H1 (cell line): Measurements from ENCODE around the gene PDZD8. TPM values are rescaled to one million over a fixed set of nuclear protein-coding genes. Genes with fewer than 3 reads are reported as not detected.

Experiments
- CTCF ChIA-PET: fragments of 300-600 bp; sonication (Branson Sonifier 250); formaldehyde crosslinking; loops from one replicate; lab custom pipeline; 2021; ENCODE audit not compliant: partially characterized antibody; lab: Charles Lee
- POLR2A ChIA-PET: fragments of 300-600 bp; sonication (Branson Sonifier 250); formaldehyde crosslinking; loops from one replicate; lab custom pipeline; 2021; ENCODE audit warnings: inconsistent platforms; ENCODE audit not compliant: partially characterized antibody; lab: Charles Lee
- DNase-seq, 2 experiments: peaks; one replicate each; pipeline versions ENCODE4 v3.0.0 to v3.0.0-alpha.2; 2010 to 2022; ENCODE audit warnings: low spot score in 2 of 2, low read depth in 1 of 2, mixed read lengths in 1 of 2
- FAIRE-seq: peaks from 2 replicates; lab custom pipeline; 2011; peaks lifted over from hg19 to GRCh38; lab: Jason Lieb, UNC
- H2AFZ ChIP-seq: 2 replicates; pipeline ENCODE4 v1.8.1; 2012; ENCODE audit warnings: low read length, inconsistent platforms
- H2AK5ac ChIP-seq: 2 replicates; pipeline ENCODE4 v1.6.1; 2013; ENCODE audit warnings: low read depth, low read length
- H2BK120ac ChIP-seq: replicated peaks from 2 replicates; pipeline ENCODE3; 2013; ENCODE audit warnings: low read depth, low read length, inconsistent platforms
- H2BK12ac ChIP-seq: 2 replicates; pipeline ENCODE4 v1.6.1; 2013; ENCODE audit warnings: low read depth, low read length
- H2BK15ac ChIP-seq: 2 replicates; pipeline ENCODE4 v1.6.1; 2013; ENCODE audit warnings: low read length
- H2BK20ac ChIP-seq: 2 replicates; pipeline ENCODE4 v1.6.1; 2013; ENCODE audit warnings: low read length
- H2BK5ac ChIP-seq: 2 replicates; pipeline ENCODE4 v1.6.1; 2013; ENCODE audit warnings: low read depth, low read length
- H3K14ac ChIP-seq: 2 replicates; pipeline ENCODE4 v1.6.1; 2013; ENCODE audit warnings: inconsistent platforms; ENCODE audit not compliant: insufficient read length
- H3K18ac ChIP-seq: 2 replicates; pipeline ENCODE4 v1.6.1; 2013; ENCODE audit warnings: low read length; ENCODE audit errors: extremely low read depth
- H3K23ac ChIP-seq: 2 replicates; pipeline ENCODE4 v1.6.1; 2013; ENCODE audit warnings: inconsistent platforms; ENCODE audit not compliant: insufficient read length
- H3K23me2 ChIP-seq: 2 replicates; pipeline ENCODE4 v1.6.1; 2013; ENCODE audit warnings: low read depth, low read length
- H3K27ac ChIP-seq: 2 replicates; pipeline ENCODE4 v1.6.1; 2011; ENCODE audit warnings: low read depth, low read length, inconsistent platforms
- H3K27me3 ChIP-seq, 4 experiments: replicated peaks in 1 of 4; 1 replicate in 1 of 4; 2 replicates in 3 of 4; pipeline versions ENCODE4 v1.6.1 to v1.8.1; 2011 to 2013; ENCODE audit warnings: low read length in 3 of 4, mild to moderate bottlenecking in 3 of 4, inconsistent platforms in 2 of 4, mixed read lengths in 2 of 4, moderate library complexity in 1 of 4; ENCODE audit not compliant: control insufficient read depth in 3 of 4, insufficient read depth in 3 of 4; ENCODE audit errors: extremely low read depth in 1 of 4
- H3K36me3 ChIP-seq, 4 experiments: 2 replicates each; pipeline versions ENCODE4 v1.6.1 to v1.8.1; 2011 to 2013; ENCODE audit warnings: mild to moderate bottlenecking in 4 of 4, low read length in 3 of 4, moderate library complexity in 2 of 4, control low read depth in 1 of 4, inconsistent platforms in 1 of 4; ENCODE audit not compliant: insufficient read depth in 4 of 4, control insufficient read depth in 2 of 4
- H3K4ac ChIP-seq: replicated peaks from 2 replicates; pipeline ENCODE3; 2013; ENCODE audit warnings: low read length, low read depth, mixed read lengths, inconsistent platforms; ENCODE audit not compliant: insufficient read length
- H3K4me1 ChIP-seq, 4 experiments: replicated peaks in 1 of 4; 1 replicate in 1 of 4; 2 replicates in 3 of 4; pipeline versions ENCODE4 v1.6.1 to v1.8.1; 2011 to 2013; ENCODE audit warnings: low read length in 3 of 4, inconsistent platforms in 2 of 4, mixed read lengths in 1 of 4; ENCODE audit not compliant: insufficient read depth in 4 of 4, control insufficient read depth in 3 of 4
- H3K4me2 ChIP-seq, 2 experiments: 2 replicates each; pipeline versions ENCODE4 v1.6.1 to v1.8.1; 2011 to 2013; ENCODE audit warnings: low read depth in 2 of 2, low read length in 2 of 2, control low read depth in 1 of 2, inconsistent platforms in 1 of 2, mild to moderate bottlenecking in 1 of 2; ENCODE audit not compliant: insufficient read depth in 1 of 2
- H3K4me3 ChIP-seq, 4 experiments: fragments of 200-600, 300-600 bp in 1 of 4; sonication (generic), shearing (Covaris generic), sonication (Bioruptor Twin) in 1 of 4; 2 replicates each; pipeline versions ENCODE4 v1.5.1 to v1.8.1; 2011 to 2016; ENCODE audit warnings: low read length in 4 of 4, low read depth in 3 of 4, control low read depth in 2 of 4, inconsistent platforms in 2 of 4, mild to moderate bottlenecking in 2 of 4, mixed read lengths in 1 of 4, moderate library complexity in 1 of 4; ENCODE audit not compliant: insufficient read depth in 2 of 4; ENCODE audit errors: extremely low read depth in 1 of 4
- H3K56ac ChIP-seq: replicated peaks from 2 replicates; pipeline ENCODE3; 2013; ENCODE audit warnings: low read depth, mild to moderate bottlenecking, mixed read lengths, low read length, inconsistent platforms; ENCODE audit not compliant: insufficient read length
- H3K79me1 ChIP-seq: 2 replicates; pipeline ENCODE4 v1.6.1; 2013; ENCODE audit warnings: low read depth, low read length, control low read depth
- H3K79me2 ChIP-seq, 2 experiments: 2 replicates each; pipeline versions ENCODE4 v1.6.1 to v1.8.1; 2012 to 2013; ENCODE audit warnings: low read length in 2 of 2, mild to moderate bottlenecking in 2 of 2, inconsistent platforms in 1 of 2; ENCODE audit not compliant: insufficient read depth in 2 of 2, control insufficient read depth in 1 of 2
- H3K9ac ChIP-seq, 4 experiments: replicated peaks in 1 of 4; 1 replicate in 1 of 4; 2 replicates in 3 of 4; pipeline versions ENCODE4 v1.6.1 to v1.8.1; 2011 to 2013; ENCODE audit warnings: low read depth in 3 of 4, low read length in 3 of 4, control low read depth in 2 of 4, mild to moderate bottlenecking in 2 of 4, moderate library complexity in 2 of 4, inconsistent platforms in 1 of 4; ENCODE audit errors: extremely low read depth in 1 of 4
- H3K9me3 ChIP-seq, 2 experiments: 2 replicates each; pipeline versions ENCODE4 v1.6.1 to v1.8.1; 2012 to 2013; ENCODE audit warnings: mild to moderate bottlenecking in 2 of 2, moderate library complexity in 2 of 2, control low read depth in 1 of 2, inconsistent platforms in 1 of 2, low read depth in 1 of 2, low read length in 1 of 2, mixed read lengths in 1 of 2; ENCODE audit not compliant: insufficient read depth in 2 of 2
- H4K20me1 ChIP-seq, 2 experiments: replicated peaks in 1 of 2; 2 replicates each; pipeline versions ENCODE3 to v1.8.1; 2011 to 2013; ENCODE audit warnings: inconsistent platforms in 2 of 2, low read length in 2 of 2, mild to moderate bottlenecking in 1 of 2; ENCODE audit not compliant: insufficient read depth in 2 of 2, control insufficient read depth in 1 of 2
- H4K5ac ChIP-seq: 2 replicates; pipeline ENCODE4 v1.6.1; 2013; ENCODE audit warnings: low read length, low read depth, mixed read lengths, inconsistent platforms; ENCODE audit not compliant: insufficient read length
- H4K8ac ChIP-seq: 2 replicates; pipeline ENCODE4 v1.8.0; 2013; ENCODE audit warnings: mild to moderate bottlenecking, moderate library complexity, low read length, inconsistent platforms; ENCODE audit not compliant: insufficient read depth; ENCODE audit errors: extremely low read depth
- H4K91ac ChIP-seq: replicated peaks from 2 replicates; pipeline ENCODE3; 2013; ENCODE audit warnings: low read length, mixed read lengths, inconsistent platforms; ENCODE audit not compliant: insufficient read length
- MAX ChIP-seq: IDR thresholded peaks from 2 replicates; pipeline ENCODE4 v1.6.1; 2012; ENCODE audit warnings: inconsistent platforms
- SRF ChIP-seq: IDR thresholded peaks from 2 replicates; pipeline ENCODE4 v1.6.1; 2011; ENCODE audit warnings: mild to moderate bottlenecking, low read depth, low read length, moderate library complexity
- WGBS, 2 experiments: shearing (Covaris generic) in 1 of 2; methylation state at CpG; one replicate each; pipeline versions ENCODE4 v1.1.6 to v1.1.7; 2013 to 2015; ENCODE audit warnings: low lambda C conversion rate in 2 of 2, mixed read lengths in 2 of 2, inconsistent platforms in 1 of 2, low coverage in 1 of 2, missing lambda C conversion rate in 1 of 2; ENCODE audit not compliant: insufficient replicate concordance in 2 of 2, insufficient coverage in 1 of 2, insufficient read length in 1 of 2; ENCODE audit errors: extremely low coverage in 1 of 2, missing lambda C conversion rate in 1 of 2; 5-methylcytosine and 5-hydroxymethylcytosine counted together
- polyA plus RNA-seq, 7 experiments: library from polyadenylated mRNA; depleted of rRNA in 3 of 7; stranded (reverse) in 5 of 7; unstranded in 2 of 7; fragments of >200 nt in 5 of 7; fragments of 200-250 nt in 2 of 7; gene quantifications; 1 replicate in 5 of 7; 2 replicates in 1 of 7; 4 replicates in 1 of 7; pipeline versions ENCODE4 v1.2.1 to v1.2.3, GENCODE V29; 2011 to 2013; ENCODE audit warnings: missing spikeins in 2 of 7, mixed read lengths in 2 of 7
- total RNA-seq: library from RNA; stranded (reverse); fragmentation: NEBNext Ultra II Directional; extraction: Animal tissue kit (Norgen Biotek cat#: 25700); gene quantifications from 2 replicates; pipeline ENCODE4 v1.2.1, GENCODE V29; 2021

The PDZD8 gene
- total and polyA plus RNA-seq, 2 of the 8 experiments (the other 6 are each of a cell fraction or from before 2014, with no cell fraction given): 10.9 to 50.1 TPM

- TF ChIP-seq MAX (no peak), SRF (no peak)
- Histone ChIP-seq H3K18ac (no peak overlapping the region), H3K27ac (no peak overlapping the region), H3K27me3 (no peaks in the 10 kb centered on the region), H2BK120ac (no peak overlapping the region), H2AK5ac (no peak overlapping the region), H4K91ac (no peak overlapping the region), H3K79me2 (no peaks in the 10 kb centered on the region), H3K56ac (no peak overlapping the region), H2AFZ (no peak overlapping the region), H3K23ac (no peak overlapping the region), H2BK5ac (no peak overlapping the region), H2BK20ac (no peak overlapping the region), H3K36me3 (no peaks in the 10 kb centered on the region), H4K5ac (no peak overlapping the region), H2BK15ac (no peak overlapping the region), H3K4me1 (no peaks in the 10 kb centered on the region), H2BK12ac (no peak overlapping the region), H3K9me3 (no peaks in the 10 kb centered on the region), H3K4me2 (no peak overlapping the region), H4K8ac (no peak overlapping the region), H3K4ac (no peak overlapping the region), H3K23me2 (no peaks in the 10 kb centered on the region), H4K20me1 (no peaks in the 10 kb centered on the region), H3K14ac (no peak overlapping the region), H3K4me3 (no peak overlapping the region), H3K79me1 (no peaks in the 10 kb centered on the region), H3K9ac (no peak overlapping the region)
- 85% methylated on average over 2 of the region's 2 CpGs; no CpG with 5 or more reads in 1 of the 2 experiments for WGBS, 2 experiments
- FAIRE-seq: no peak
- ChIA-PET CTCF (interaction anchor here (1.2 to 2.3 kb wide), 3 partner anchors 16 to 52 kb away, joined by 3 to 6 read pairs (median 4); no protein-coding TSS in a partner anchor), POLR2A (no interaction called here)
- no peak for DNase-seq
Measured at GRCh38 chr10:117277675-117278074, 97.6 kb downstream of the PDZD8 start.
